Right ventricle myocardium inferior (tissue), 1 donor: ENCODE results near the gene PARD3B. TPM values are rescaled to one million over a fixed set of nuclear protein-coding genes. Genes with fewer than 3 reads are reported as not detected.

ENCODE experiments used
- ATAC-seq: fragments of 200-7000 bp; cut with Tn5 transposase; one replicate; pipeline ENCODE4 v1.9.1; 2020; ENCODE audit warnings: mild to moderate bottlenecking, moderate library complexity
- DNase-seq: peaks from one replicate; pipeline ENCODE4 v3.0.0; 2021; ENCODE audit errors: missing footprints
- intact Hi-C: fragments of 100-400 bp; cut with DNase I; formaldehyde crosslinking; loops from one replicate; pipeline ENCODE4 v1.11.0; 2022
- total RNA-seq: library from RNA; stranded (reverse); fragmentation: NEBNext Ultra II Directional; extraction: Animal tissue kit (Norgen Biotek cat#: 25700); gene quantifications from one replicate; pipeline ENCODE4 v1.2.1, GENCODE V29; 2021
- donor health status: DM: no; HTN: yes; CAD: no; lungs with severe emphysema.

Gene PARD3B
- total RNA-seq, 1 donor from 2014 or later: 7.8 TPM

GRCh38 chr2:205531489-205532148 is 986.3 kb downstream of the PARD3B start:
- DNase-seq: no peak
- no peak for ATAC-seq
- intact Hi-C loops: no loop called here

DNA sequence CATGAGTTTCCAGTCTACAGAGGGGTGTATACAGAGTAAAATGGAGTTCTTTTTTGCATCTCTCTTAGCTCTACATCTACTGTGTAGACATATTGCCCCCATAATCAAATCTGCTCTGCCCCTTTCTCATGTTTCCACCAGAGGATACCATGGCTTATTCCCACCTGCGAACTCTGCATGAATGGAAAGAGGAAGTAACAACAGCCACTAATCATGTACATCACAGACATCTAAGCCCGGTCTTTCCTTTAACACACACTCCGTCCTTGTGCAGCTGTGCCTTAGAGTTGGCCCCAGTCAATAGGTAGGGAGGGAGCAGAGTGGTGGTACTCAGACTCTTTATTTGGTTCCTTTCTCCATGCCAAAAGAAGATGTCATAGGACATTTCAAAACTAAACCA is 989.7 kb downstream of the PARD3B start:
- no peak for DNase-seq
- no peak for ATAC-seq
- intact Hi-C loops: no loop called here

DNA sequence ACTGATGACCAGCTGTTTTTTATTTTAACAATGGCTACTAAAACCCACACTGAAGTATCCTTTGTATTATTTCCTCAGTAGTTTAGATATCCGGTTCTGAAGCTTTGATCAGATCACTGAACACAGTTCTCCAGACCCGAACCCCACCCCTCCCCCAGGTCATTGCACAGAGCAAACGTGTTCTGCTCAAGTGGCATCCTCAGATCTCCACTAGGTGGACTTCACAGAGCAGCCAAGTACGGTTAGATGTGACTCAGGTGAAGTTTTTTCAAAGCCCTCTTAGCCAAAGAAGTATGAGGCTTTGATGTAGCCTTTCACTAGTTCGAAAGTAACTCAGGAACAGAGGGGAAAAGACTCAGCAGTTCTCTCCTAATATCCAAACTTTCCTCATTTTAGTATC is 994.3 kb downstream of the PARD3B start:
- intact Hi-C loops: no loop called here
- DNase-seq: no peak
- ATAC-seq: no peak

- ATAC-seq: no peak
- intact Hi-C loops: no loop called here
- no peak for DNase-seq
These were observed 994.8 kb downstream of the PARD3B start for GRCh38 chr2:205540036-205540435.

- intact Hi-C loops: no loop called here
- DNase-seq: no peak
- ATAC-seq: no peak
These were observed 998.1 kb downstream of the PARD3B start for GRCh38 chr2:205543262-205543843.

DNA sequence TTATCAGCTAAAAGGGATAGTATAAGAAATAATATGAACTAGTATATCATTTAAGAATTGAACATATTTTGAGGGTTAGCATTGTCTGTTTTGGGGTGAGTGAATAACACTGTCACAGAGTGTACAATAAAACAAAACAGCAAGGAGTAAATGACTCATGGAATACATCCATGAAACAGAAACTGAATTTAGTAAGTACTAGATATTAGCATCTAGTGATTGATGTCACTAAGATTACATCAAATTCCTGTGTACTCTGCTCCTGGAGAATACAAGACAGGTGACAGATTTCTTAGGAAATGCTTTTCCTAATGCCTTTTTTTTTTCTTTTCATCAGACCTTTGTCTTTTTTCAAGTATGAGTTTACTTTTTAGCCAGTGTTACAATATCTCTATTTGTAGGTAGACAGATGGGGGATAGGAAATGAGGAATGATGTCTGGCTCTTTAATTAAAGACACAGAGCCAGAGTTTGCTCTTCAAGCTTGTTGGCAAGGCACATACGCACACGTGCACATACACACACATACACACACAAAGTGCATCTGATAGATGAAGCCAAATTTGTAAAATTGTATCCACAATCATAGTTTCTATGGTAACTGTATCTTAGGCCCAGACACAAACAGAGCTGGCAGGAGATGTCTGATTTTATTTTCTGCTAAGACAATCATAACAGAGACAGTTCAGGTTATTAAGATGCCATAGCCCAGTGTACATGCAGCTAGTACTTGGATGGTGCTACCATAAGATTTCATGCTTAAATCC is 998.8 kb downstream of the PARD3B start:
- ATAC-seq: no peak
- intact Hi-C loops: no loop called here
- no peak for DNase-seq

GRCh38 chr2:205545971-205546816 is 1000.9 kb downstream of the PARD3B start:
- intact Hi-C loops: no loop called here
- peak; percentile 45 for DNase-seq
- ATAC-seq: no peak

DNA sequence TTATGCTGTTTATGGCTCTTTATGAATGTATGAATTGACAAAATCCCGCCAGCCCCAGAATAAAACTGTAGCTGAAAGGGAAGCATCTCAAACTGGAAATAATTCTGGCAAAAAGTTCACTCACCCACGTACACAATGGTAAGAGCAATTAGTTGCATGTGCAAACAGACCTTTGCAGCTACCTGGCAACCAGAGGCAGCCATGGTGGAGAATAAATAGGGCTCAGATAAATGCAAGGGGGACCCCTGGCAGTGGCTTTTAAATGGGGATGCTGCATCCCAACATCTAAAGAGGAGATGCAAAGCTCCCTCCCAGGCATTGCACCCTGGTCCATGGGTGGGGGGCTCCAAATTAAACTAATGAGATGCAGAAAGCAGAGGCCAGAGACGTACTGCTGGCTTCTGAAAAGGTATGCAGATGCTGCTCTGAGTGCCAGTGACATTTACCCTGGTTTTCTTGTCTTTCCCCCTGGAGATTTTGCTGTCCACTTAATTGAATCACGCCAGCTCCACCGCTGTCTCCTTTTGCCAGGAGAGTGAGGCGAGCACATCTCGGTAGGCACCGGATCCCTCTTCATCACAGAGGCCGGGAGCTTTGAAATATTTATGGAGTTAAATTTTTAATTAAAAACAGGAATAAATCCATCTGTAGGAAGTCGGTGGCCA is 1010.4 kb downstream of the PARD3B start:
- DNase-seq: no peak
- no peak for ATAC-seq
- intact Hi-C loops: no loop called here

- no peak for DNase-seq
- peak; percentile 37 for ATAC-seq
- intact Hi-C loops: no loop called here
These were observed 1011.1 kb downstream of the PARD3B start for GRCh38 chr2:205556357-205556756.

- intact Hi-C loops: no loop called here
- DNase-seq: peak; percentile 55
- no peak for ATAC-seq
These were observed 1011.7 kb downstream of the PARD3B start for GRCh38 chr2:205556841-205557539.

DNA sequence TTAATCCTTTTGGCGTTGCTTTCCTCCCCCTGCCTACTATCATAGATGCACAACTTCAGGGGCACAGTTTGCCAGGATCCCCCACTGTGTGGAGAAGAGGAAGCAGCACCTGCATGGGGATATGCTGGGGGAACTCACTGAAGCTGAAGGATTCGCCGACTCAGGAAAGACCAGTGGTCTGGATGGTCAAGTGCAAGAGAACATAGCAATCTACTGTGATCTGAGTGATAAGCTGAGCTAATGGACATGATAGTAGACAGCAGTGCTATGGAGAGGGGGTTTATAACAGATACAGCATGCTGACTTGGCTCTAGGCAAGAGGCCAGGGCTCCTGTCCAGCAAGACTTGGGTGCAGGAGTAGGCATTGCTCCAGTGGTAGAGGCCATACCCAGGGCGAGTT is 1012.6 kb downstream of the PARD3B start:
- intact Hi-C loops: no loop called here
- ATAC-seq: no peak
- peak; percentile 44 for DNase-seq

- DNase-seq (no peak), ATAC-seq (no peak)
- intact Hi-C loops: no loop called here
These were observed 1016.2 kb downstream of the PARD3B start for GRCh38 chr2:205561441-205561840.

GRCh38 chr2:205563646-205564045 is 1018.4 kb downstream of the PARD3B start:
- intact Hi-C loops: no loop called here
- peak; percentile 70 for DNase-seq
- no peak for ATAC-seq

DNA sequence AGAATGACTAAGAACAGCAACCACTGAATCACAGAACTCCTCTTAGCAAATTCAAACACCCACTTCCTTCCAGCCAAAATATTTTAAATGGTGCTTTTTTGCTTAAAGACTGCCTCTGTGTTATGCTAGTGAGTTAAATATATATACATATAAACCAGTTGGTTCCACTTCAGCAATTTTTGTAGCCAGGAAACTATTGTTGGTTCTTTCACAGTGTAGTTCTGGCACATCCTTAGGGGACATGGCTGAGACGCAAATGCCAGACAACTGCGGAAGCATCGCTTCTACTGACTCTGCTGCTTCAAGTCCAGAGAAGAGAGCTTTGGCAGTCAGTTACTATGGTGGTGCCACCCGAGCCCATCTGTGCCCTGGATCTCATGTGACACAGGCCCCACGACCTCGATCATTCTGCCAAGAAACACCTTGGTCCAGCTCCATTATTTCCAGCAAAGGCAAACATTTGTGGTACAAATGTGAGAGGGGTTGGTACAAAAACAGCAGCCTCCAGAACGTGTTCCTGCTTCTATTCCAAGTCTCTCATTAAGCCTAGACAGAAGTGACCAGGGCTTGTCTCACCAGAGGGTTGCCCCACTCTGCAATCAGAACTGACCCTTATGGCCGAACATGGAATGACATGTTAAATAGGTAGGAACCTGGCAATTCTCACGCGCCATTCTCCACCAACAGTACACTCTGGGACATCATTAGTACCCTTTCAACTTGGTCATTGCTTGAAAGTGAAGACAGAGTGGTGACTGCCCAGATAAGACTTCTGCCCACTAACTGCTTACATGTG is 1019.3 kb downstream of the PARD3B start:
- intact Hi-C loops: no loop called here
- DNase-seq: no peak
- no peak for ATAC-seq

GRCh38 chr2:205565142-205565522 is 1019.9 kb downstream of the PARD3B start:
- intact Hi-C loops: no loop called here
- no peak for ATAC-seq

DNA sequence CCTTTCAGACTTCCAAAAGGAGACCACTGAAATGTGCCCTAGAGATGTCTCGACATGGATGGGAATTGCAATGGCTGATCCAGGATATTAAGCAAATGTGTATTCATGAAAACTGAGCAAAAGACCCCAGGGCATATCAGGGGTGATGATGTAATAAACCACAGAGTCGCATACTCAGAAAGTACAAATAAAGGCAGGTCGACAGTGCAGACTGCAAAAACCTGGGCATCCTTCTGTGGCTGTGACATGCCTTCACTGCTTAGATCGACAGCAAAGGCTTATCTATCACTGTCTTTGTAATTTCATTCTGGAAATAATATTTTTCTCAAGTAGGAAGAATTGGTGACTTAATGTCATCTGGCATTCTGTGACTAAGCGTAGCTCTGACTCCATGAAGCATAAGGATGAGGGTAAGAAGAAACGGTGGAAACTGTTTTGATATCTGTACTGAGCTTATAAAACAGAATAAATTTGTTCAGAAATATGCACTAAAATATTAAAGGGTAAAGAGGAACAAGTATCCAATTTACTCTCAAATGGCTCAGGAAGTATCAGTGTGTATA is 1021.4 kb downstream of the PARD3B start:
- intact Hi-C loops: no loop called here

More at GRCh38 chr2:205565142-205565522, 1019.9 kb downstream of the PARD3B start:
- no peak for DNase-seq

GRCh38 chr2:205568620-205569019 is 1023.3 kb downstream of the PARD3B start:
- intact Hi-C loops: no loop called here
- DNase-seq (no peak), ATAC-seq (no peak)

More for the DNA sequence above, 1021.4 kb downstream of the PARD3B start:
- DNase-seq (no peak), ATAC-seq (no peak)
